Naive thymus-derived CD8-positive, alpha-beta T cell (primary cell): ENCODE results near the gene SDC1. TPM values are rescaled to one million over a fixed set of nuclear protein-coding genes. Genes with fewer than 3 reads are reported as not detected.

ENCODE experiments used
- ATAC-seq, 2 donors: fragments of 150-1000 bp; cut with Tn5 transposase in 1 of 2; sonication (Bioruptor Pico), chemical (Tn5 transposase) in 1 of 2; 1 replicate in 1 of 2; 2 replicates in 1 of 2; pipeline ENCODE4 v1.10.0; 2021; ENCODE audit warnings: mild to moderate bottlenecking in 2 of 2, moderate library complexity in 2 of 2
- POLR2A ChIA-PET: fragments of 350-600 bp; sonication (Branson Sonifier 250); formaldehyde crosslinking; loops from one replicate; lab custom pipeline; 2021; ENCODE audit warnings: antibody characterized with exemption; lab: Charles Lee
- DNase-seq, 10 donors: peaks; one replicate each; pipeline versions ENCODE4 v3.0.0 to v3.0.0-alpha.2; 2020 to 2022
- H3K27ac Mint-ChIP-seq, 10 donors: one replicate each; pipeline ENCODE4 v1.8.0; 2020 to 2022; ENCODE audit warnings: mild to moderate bottlenecking in 10 of 10, mixed read lengths in 10 of 10, moderate library complexity in 4 of 10, inconsistent platforms in 1 of 10
- H3K27me3 Mint-ChIP-seq, 5 donors: one replicate each; pipeline ENCODE4 v1.8.0; 2021 to 2022; ENCODE audit warnings: mixed read lengths in 5 of 5
- H3K36me3 Mint-ChIP-seq, 3 donors: one replicate each; pipeline ENCODE4 v1.8.0; 2020 to 2022; ENCODE audit warnings: mixed read lengths in 3 of 3, mild to moderate bottlenecking in 2 of 3, inconsistent platforms in 1 of 3
- H3K4me1 Mint-ChIP-seq, 4 donors: one replicate each; pipeline ENCODE4 v1.8.0; 2021 to 2022; ENCODE audit warnings: mixed read lengths in 4 of 4
- H3K4me3 Mint-ChIP-seq, 10 donors: one replicate each; pipeline ENCODE4 v1.8.0; 2020 to 2022; ENCODE audit warnings: mild to moderate bottlenecking in 10 of 10, mixed read lengths in 10 of 10, moderate library complexity in 6 of 10, inconsistent platforms in 1 of 10
- H3K9me3 Mint-ChIP-seq, 9 donors: one replicate each; pipeline ENCODE4 v1.8.0; 2020 to 2022; ENCODE audit warnings: mixed read lengths in 9 of 9, mild to moderate bottlenecking in 3 of 9, inconsistent platforms in 1 of 9, moderate library complexity in 1 of 9
- polyA plus RNA-seq, 3 donors: library from polyadenylated mRNA; unstranded; fragments of 300-500 nt; fragmentation: Illumina TruSeq; gene quantifications; one replicate each; pipeline ENCODE4 v1.2.3, GENCODE V29; 2021
- total RNA-seq, 8 experiments: library from RNA in 2 of 8; stranded (reverse) in 2 of 8; gene quantifications; one replicate each; pipeline ENCODE4 v1.2.3 and lab custom pipeline; 2021 to 2026

Gene SDC1
- total and polyA plus RNA-seq, 5 experiments from 2014 or later = not detected

DNA sequence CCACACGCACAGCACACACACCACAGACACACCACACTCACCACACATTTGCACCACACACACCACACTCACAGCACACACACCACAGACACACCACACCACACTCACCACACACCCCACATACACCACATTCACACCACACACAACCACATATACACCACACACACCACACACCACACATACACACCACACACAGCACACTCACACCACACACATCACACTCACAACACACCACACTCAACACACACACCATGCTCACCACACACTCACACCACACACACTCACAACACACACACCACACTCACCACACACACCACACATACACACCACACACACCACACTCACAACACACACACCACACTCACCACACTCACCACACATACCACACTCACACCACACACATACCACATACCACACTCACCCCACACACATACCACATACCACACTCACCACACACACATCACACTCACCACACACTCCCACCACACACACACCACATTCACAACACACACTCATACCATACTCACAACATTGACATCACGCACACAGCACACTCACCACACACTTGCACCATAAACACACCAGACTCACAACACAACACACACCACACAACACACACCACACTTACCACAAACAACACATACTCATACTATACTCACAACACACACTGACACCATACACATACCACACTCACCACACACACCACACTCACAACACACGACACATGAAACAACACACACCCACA lies 60.0 kb downstream of the SDC1 start:
- H3K4me3 Mint-ChIP-seq = no peak overlapping the region
- ATAC-seq (no peak), DNase-seq (no peak)
- H3K9me3 Mint-ChIP-seq = peaks cover 0 to 4% (median 0%) of the 10 kb centered on the region in 9 donors
- H3K4me1 Mint-ChIP-seq = peaks cover 0 to 3% (median 0%) of the 10 kb centered on the region in 4 donors
- H3K27me3 Mint-ChIP-seq = peaks cover 4 to 12% (median 9%) of the 10 kb centered on the region in 5 donors
- H3K36me3 Mint-ChIP-seq = no peaks in the 10 kb centered on the region
- POLR2A ChIA-PET = no interaction called here
- H3K27ac Mint-ChIP-seq = no peak overlapping the region

DNA sequence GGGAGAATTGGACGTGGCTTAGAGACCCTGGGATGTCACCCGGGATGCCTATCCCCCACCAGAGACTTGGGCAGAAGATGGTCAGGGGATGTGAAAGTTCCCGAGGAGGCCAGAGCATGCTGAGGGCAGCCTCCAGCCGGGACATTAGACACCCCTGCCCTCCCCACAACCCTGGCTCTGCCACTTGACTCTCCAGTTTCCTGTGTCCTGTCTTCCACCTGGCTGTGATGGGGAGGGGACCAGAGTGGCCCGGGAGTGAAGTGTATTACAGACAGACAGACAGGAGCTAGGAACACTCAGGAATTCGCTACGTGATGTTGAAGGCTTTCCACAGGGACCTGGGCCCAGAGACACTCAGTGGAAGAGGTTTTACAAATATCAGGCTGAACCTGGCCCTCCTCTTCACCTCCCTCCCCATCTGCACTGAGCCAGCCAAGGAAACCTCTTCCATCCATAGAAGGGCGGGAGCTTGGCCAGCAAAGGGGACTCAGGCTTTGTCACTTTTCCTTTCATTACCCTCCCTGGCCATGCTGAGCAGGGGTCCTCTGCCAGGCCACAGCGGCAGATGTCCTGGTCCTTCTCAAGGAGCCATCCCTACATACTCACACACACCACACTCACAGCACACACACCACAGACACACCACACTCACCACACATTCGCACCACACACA lies 60.7 kb downstream of the SDC1 start:
- H3K36me3 Mint-ChIP-seq = peaks cover 0 to 5% (median 0%) of the 10 kb centered on the region in 3 donors
- peaks cover 0 to 8% (median 0%) of the 10 kb centered on the region in 9 donors for H3K9me3 Mint-ChIP-seq
- ATAC-seq = no peak
- DNase-seq = no peak
- no peak overlapping the region for H3K4me3 Mint-ChIP-seq
- no peak overlapping the region for H3K27ac Mint-ChIP-seq
- POLR2A ChIA-PET = no interaction called here
- H3K4me1 Mint-ChIP-seq = peaks cover 0 to 3% (median 0%) of the 10 kb centered on the region in 4 donors
- peaks cover 5 to 18% (median 13%) of the 10 kb centered on the region in 5 donors for H3K27me3 Mint-ChIP-seq

DNA sequence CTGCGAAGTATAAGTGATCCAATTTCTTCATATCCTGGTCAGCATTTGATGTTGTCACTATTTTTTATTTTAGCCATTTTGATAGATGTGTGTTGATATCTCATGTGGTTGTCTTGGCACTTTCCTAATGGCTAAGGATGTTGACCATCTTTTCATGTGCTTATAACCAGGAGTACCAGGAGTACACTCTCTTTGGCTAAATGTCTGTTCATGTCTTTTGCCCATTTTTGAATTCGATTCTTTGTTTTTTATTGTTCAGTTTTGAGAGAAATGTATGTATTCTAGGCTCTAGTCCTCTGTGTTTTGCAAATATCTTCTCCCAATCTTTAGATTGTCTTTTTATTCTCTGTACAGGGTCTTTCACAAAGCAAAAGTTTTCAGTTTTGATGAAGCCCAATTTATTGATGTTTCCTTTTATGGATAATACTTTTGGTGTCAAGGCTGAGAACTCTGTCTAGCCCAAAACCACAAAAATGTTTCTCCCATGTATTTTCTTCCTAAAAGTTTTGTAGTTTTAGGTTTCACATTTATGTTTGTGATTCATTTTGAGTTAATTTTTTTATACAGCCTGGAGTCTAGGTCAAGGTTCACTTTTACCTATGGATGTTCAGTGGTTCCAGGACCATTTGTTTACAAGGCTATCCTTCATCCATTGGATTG lies 65.4 kb downstream of the SDC1 start:
- Mint-ChIP-seq H3K9me3 (peaks cover 0 to 8% (median 0%) of the 10 kb centered on the region in 9 donors), H3K27me3 (peaks cover 9 to 27% (median 16%) of the 10 kb centered on the region in 5 donors), H3K27ac (no peak overlapping the region), H3K4me1 (no peaks in the 10 kb centered on the region), H3K4me3 (no peak overlapping the region), H3K36me3 (peaks cover 0 to 5% (median 0%) of the 10 kb centered on the region in 3 donors)
- POLR2A ChIA-PET = no interaction called here
- no peak for DNase-seq
- no peak for ATAC-seq

DNA sequence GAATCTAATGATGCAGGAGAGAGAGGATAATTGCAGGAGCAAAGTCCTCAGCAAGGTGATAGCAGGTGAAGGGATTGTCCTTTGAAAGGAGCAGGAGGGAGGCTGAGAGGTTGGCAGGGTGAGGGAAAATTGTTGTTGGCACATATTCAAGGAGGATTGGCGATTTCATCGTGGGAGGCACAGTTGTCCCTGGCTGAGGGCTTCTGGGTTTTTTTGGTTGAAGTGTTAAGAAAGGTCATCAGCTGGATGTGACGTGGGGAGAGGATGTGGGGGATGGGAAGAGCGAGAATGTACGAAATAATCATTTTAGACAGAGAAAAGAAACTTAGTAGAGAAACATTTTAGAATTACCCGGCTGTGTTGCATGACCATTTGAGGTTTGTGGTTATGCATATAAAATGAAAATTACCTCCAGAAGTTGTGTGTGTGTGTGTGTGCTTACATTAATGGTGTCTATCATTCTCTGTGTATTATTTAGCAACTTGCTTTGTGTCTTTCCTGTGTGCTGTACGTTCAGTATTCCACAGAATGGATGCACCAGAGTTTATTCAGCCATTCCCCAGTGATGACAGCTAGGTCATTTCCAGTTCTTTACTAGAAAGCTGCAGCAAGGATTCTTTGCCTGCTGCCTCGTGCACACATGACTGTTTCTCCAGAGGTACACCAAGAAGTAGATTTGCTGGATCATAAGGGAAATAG lies 67.6 kb downstream of the SDC1 start:
- peaks cover 12 to 41% (median 19%) of the 10 kb centered on the region in 5 donors for H3K27me3 Mint-ChIP-seq
- H3K4me3 Mint-ChIP-seq = no peak overlapping the region
- H3K9me3 Mint-ChIP-seq = peaks cover 0 to 8% (median 0%) of the 10 kb centered on the region in 9 donors
- no peak for ATAC-seq
- H3K27ac Mint-ChIP-seq = no peak overlapping the region
- no peaks in the 10 kb centered on the region for H3K4me1 Mint-ChIP-seq
- no peak for DNase-seq
- POLR2A ChIA-PET = no interaction called here
- H3K36me3 Mint-ChIP-seq = peaks cover 0 to 5% (median 0%) of the 10 kb centered on the region in 3 donors

DNA sequence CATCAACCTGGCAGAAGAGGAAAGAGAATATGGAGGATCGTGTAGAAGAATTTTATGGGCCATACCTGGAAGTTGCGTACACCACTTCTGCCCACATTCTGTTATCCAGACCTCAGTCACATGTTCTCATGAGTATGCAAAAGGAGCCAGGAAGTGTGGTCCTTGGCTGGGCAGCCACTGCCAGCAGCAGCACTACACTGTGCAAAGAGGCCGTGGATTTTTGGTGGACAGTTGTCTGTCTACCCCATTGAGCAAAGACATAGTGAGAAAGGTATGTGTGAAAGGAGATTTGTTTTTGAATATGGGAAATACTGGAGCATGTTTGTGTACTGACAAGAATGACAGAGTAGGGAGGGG lies 68.1 kb downstream of the SDC1 start:
- POLR2A ChIA-PET = no interaction called here
- Mint-ChIP-seq H3K36me3 (peaks cover 0 to 5% (median 0%) of the 10 kb centered on the region in 3 donors), H3K27ac (no peak overlapping the region), H3K27me3 (peaks cover 12 to 36% (median 16%) of the 10 kb centered on the region in 5 donors), H3K4me1 (no peaks in the 10 kb centered on the region), H3K4me3 (no peak overlapping the region), H3K9me3 (peaks cover 0 to 8% (median 0%) of the 10 kb centered on the region in 9 donors)
- ATAC-seq = no peak
- no peak for DNase-seq

DNA sequence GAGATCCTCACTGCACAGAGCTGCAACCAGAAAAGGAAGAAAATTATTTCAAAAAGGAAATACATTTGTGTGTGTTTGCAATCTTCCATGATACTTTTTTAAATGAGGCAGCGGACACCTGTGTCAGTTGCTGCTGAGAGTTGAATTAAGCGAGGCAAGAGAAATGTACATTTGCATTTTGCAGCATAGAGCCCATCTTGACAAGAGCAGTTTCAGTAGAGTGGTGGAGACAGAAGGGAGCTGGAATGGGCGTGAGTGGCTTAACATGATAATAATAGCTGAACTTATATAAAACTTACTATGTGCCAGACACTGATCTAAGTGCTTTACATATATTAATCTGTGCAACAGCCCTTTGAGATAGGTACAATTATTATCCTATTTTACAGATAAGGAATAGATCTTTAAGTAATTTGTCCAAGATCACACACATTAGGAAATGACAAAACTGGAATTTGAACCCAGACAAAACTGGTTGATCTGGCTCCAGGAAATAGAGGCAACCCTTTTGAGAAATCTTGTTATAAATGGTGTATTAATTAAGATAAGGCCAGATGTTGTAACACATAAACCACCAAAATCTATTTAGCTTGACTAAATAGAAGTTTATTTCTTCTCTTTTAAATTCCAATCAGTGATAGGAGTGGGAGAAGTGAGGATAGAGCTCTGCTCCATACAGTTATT lies 68.7 kb downstream of the SDC1 start:
- Mint-ChIP-seq H3K4me1 (no peaks in the 10 kb centered on the region), H3K9me3 (peaks cover 0 to 8% (median 0%) of the 10 kb centered on the region in 9 donors)

DNA sequence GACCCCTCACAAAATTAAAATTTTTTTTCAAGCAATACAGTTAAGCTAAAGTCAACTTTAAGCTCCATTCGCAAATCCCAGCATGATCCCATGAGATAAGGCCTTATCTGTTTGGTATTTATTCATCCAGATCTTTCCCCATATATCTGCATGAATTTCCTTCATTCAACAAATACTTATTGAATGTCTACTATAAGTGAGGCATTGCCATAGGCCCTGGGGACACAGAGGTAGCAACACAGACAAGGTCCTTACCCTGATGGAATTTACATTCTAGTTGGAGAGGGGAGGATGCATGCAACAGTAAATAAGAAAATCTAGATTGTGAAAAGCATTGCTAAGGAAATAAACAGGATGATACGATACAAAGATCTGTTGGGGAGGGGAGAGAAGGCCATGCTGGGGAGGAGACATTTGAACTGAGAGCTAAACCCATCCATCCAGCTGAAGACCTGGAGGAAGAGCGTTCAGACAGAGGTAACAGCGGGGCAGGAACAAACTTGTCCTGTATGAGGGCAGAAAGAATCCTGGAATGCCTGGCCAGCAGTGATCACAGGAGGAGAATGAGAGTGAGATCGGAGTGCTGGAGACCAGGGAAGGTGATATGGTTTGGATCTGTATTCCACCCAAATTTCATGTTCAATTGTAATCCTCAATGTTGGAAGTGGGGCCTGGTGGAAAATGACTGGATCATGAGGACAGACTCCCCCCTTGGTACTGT lies 71.6 kb downstream of the SDC1 start:
- Mint-ChIP-seq H3K36me3 (no peaks in the 10 kb centered on the region), H3K4me3 (no peak overlapping the region), H3K27ac (no peak overlapping the region), H3K4me1 (no peaks in the 10 kb centered on the region), H3K9me3 (no peaks in the 10 kb centered on the region), H3K27me3 (peaks cover 8 to 44% (median 25%) of the 10 kb centered on the region in 5 donors)
- DNase-seq = no peak
- POLR2A ChIA-PET = no interaction called here
- no peak for ATAC-seq

More for the DNA sequence above, 68.7 kb downstream of the SDC1 start:
- H3K27ac Mint-ChIP-seq = no peak overlapping the region
- no peak for DNase-seq
- no peak for ATAC-seq
- POLR2A ChIA-PET = no interaction called here
- H3K36me3 Mint-ChIP-seq = peaks cover 0 to 5% (median 0%) of the 10 kb centered on the region in 3 donors
- H3K27me3 Mint-ChIP-seq = peaks cover 12 to 36% (median 16%) of the 10 kb centered on the region in 5 donors
- H3K4me3 Mint-ChIP-seq = no peak overlapping the region

DNA sequence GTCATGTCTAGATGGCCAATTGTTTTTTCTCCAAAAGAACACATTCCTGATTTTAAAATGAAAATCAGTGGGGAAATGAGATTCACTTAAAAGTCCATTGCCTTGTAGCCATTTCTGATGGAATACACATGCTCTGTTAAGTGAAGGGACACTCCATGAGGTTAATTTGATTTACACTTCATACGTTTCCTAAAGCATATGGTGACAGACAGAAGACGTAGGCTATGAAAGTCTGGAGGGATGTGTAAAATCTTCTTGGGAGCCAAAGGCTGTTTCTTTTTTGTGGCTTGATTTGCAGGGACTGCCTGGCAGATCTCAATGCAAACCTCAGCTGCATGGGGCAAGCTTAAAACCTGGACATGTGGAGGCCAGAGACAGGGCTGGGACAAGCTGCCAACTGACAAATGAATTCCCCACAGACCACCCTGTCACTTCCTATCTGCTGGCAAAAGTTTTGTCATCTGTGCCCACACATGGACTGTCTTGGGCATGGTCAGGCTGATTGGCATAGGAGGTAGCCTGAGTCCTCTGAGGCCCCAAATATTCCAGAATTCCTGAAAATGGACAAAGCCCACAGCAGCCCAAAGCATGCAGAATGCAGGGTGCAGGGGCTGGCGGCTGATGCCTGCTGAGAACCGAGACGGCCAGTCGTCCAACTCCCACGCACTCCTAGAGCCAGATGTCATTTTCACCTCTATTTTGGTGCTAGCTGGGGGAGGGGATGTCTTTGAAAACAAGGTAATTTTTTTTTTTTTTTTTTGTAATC lies 73.9 kb downstream of the SDC1 start:
- Mint-ChIP-seq H3K9me3 (peaks cover 0 to 3% (median 0%) of the 10 kb centered on the region in 9 donors), H3K4me3 (no peak overlapping the region), H3K27ac (no peak overlapping the region), H3K27me3 (peaks cover 11 to 54% (median 32%) of the 10 kb centered on the region in 5 donors), H3K4me1 (no peaks in the 10 kb centered on the region), H3K36me3 (no peaks in the 10 kb centered on the region)
- ATAC-seq = no peak
- no peak for DNase-seq
- POLR2A ChIA-PET = no interaction called here

Other genes with a start within 250 kb of the SDC1 start
- 1 to 10 TPM; 4.8 to 5.6 TPM for gene WDR35, start 235.0 kb downstream of the SDC1 start, total RNA-seq
- 1 to 10 TPM in 2 of 3 donors, under 1 TPM in 1; 0.91 to 1.8 (median 1.7) TPM for gene WDR35, start 235.0 kb downstream of the SDC1 start, polyA plus RNA-seq
- gene MATN3, start 212.5 kb downstream of the SDC1 start, total RNA-seq = not detected
- gene MATN3, start 212.5 kb downstream of the SDC1 start, polyA plus RNA-seq = not detected
- gene LAPTM4A, start 173.5 kb downstream of the SDC1 start, total RNA-seq = 10 to 100 TPM; 45.7 to 46.0 TPM
- gene LAPTM4A, start 173.5 kb downstream of the SDC1 start, polyA plus RNA-seq = 100 to 1,000 TPM in 1 of 3 donors, 10 to 100 TPM in 2; 88.7 to 100 (median 97.1) TPM
- 100 to 1,000 TPM; 175 to 177 TPM for gene PUM2, start 125.7 kb upstream of the SDC1 start, total RNA-seq
- 10 to 100 TPM; 17.1 to 19.0 (median 18.0) TPM for gene PUM2, start 125.7 kb upstream of the SDC1 start, polyA plus RNA-seq
- 10 to 100 TPM; 21.0 to 21.5 TPM for gene RHOB, start 221.9 kb upstream of the SDC1 start, total RNA-seq
- gene RHOB, start 221.9 kb upstream of the SDC1 start, polyA plus RNA-seq = 1 to 10 TPM; 1.3 to 2.0 (median 1.6) TPM